HL-60 (cell line): ENCODE measurements around the gene KAZALD1.
A peak's percentile ranks its signal among the peaks of the same experiment; 100 is the strongest.

Source experiments
- DNase-seq, 2 experiments: peaks; one replicate each; pipeline ENCODE4 v3.0.0-alpha.2; 2010 to 2020; ENCODE audit warnings: low read depth in 1 of 2, low spot score in 1 of 2
- H3K27ac ChIP-seq: fragments of 250-450 bp; sonication (Bioruptor Pico); replicated peaks from 2 replicates; pipeline ENCODE4 v1.5.1; 2020; ENCODE audit warnings: mild to moderate bottlenecking, moderate library complexity
- H3K27me3 ChIP-seq: fragments of 250-450 bp; sonication (Bioruptor Pico); 2 replicates; pipeline ENCODE4 v1.5.1; 2021; ENCODE audit warnings: mild to moderate bottlenecking, moderate library complexity; ENCODE audit not compliant: insufficient read depth, poor library complexity, severe bottlenecking
- H3K4me3 ChIP-seq: replicated peaks from 2 replicates; pipeline ENCODE4 v1.5.1; 2011; ENCODE audit warnings: mild to moderate bottlenecking, control low read depth, low read length; ENCODE audit not compliant: insufficient read depth
- CTCF ChIP-seq: IDR thresholded peaks from one replicate; pipeline ENCODE4 v1.5.1; 2011; ENCODE audit warnings: low read length, control low read depth, inconsistent platforms; ENCODE audit not compliant: insufficient read depth
- GABPA ChIP-seq: IDR thresholded peaks from 2 replicates; pipeline ENCODE4 v1.6.1; 2012; ENCODE audit warnings: low read depth
- POLR2AphosphoS5 ChIP-seq: IDR thresholded peaks from 2 replicates; pipeline ENCODE4 v1.6.1; 2012; ENCODE audit warnings: low read depth
- SPI1 ChIP-seq: IDR thresholded peaks from 2 replicates; pipeline ENCODE4 v1.6.1; 2012; ENCODE audit warnings: low read depth, mild to moderate bottlenecking, borderline replicate concordance
- TF ChIP-seq, protein P1 (sequence below): IDR thresholded peaks from 2 replicates; pipeline ENCODE4 v1.6.1; 2012; ENCODE audit warnings: low read depth; ENCODE audit not compliant: insufficient replicate concordance

Gene KAZALD1

DNA sequence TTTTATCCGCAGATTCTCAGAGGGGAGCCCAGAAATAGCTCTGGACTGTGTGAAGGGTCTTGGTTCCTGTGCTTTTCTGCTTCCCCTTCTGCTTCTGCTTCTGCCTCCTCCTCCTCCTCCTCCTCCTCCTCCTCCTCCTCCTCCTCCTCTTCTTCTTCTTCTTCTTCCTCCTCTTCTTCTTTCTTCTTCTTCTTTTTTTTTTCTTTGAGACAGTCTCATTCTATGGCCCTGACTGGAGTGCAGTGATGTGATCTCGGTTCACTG, 42.4 kb upstream of the KAZALD1 start:
- Histone ChIP-seq H3K4me3 (no peak overlapping the region), H3K27me3 (no peaks in the 10 kb centered on the region), H3K27ac (peak overlapping the region; percentile 21; the same call in 1 of the 2 replicates)
- no peak for TF ChIP-seq GABPA
- TF ChIP-seq SPI1: no peak
- TF ChIP-seq, protein P1, sequence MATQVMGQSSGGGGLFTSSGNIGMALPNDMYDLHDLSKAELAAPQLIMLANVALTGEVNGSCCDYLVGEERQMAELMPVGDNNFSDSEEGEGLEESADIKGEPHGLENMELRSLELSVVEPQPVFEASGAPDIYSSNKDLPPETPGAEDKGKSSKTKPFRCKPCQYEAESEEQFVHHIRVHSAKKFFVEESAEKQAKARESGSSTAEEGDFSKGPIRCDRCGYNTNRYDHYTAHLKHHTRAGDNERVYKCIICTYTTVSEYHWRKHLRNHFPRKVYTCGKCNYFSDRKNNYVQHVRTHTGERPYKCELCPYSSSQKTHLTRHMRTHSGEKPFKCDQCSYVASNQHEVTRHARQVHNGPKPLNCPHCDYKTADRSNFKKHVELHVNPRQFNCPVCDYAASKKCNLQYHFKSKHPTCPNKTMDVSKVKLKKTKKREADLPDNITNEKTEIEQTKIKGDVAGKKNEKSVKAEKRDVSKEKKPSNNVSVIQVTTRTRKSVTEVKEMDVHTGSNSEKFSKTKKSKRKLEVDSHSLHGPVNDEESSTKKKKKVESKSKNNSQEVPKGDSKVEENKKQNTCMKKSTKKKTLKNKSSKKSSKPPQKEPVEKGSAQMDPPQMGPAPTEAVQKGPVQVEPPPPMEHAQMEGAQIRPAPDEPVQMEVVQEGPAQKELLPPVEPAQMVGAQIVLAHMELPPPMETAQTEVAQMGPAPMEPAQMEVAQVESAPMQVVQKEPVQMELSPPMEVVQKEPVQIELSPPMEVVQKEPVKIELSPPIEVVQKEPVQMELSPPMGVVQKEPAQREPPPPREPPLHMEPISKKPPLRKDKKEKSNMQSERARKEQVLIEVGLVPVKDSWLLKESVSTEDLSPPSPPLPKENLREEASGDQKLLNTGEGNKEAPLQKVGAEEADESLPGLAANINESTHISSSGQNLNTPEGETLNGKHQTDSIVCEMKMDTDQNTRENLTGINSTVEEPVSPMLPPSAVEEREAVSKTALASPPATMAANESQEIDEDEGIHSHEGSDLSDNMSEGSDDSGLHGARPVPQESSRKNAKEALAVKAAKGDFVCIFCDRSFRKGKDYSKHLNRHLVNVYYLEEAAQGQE: no peak
- no peak for TF ChIP-seq POLR2AphosphoS5
- TF ChIP-seq CTCF: no peak
- peak in 1 of 2 experiments; percentile 55 for DNase-seq

DNA sequence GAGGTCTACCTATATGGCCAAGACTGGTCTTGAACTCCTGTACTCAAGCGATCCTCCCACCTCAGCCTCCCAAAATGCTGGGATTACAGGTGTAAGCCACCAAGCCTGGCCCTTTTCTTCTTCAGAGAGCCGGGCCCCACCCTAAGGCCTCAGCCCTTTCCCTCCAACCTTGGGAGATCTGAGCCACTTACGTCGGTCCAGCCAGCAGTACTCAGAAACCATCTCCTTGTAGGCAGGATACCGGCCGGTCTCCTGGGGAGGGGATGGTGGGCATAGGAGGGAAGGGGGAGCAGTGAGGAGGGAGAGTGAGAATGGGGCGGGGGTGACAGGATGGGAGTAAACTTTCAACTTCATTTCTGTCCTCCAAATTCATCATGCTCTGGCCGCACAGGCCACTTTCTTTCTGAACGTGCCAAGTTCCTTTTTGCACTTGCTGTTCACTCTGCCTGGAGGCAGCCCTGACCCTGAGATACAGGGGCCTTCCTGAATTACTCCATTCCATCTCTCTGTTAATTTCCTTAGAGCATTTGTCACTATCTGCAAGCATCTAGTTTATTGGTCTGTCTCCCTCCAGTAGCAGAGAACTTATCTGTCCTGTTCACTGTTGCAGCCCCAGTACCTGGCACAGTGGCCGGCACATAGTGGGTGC, 41.2 kb upstream of the KAZALD1 start:
- TF ChIP-seq, protein P1: no peak
- TF ChIP-seq CTCF: no peak
- TF ChIP-seq SPI1: no peak
- TF ChIP-seq POLR2AphosphoS5: no peak
- TF ChIP-seq GABPA: no peak
- Histone ChIP-seq H3K27ac (no peak overlapping the region), H3K27me3 (no peaks in the 10 kb centered on the region), H3K4me3 (no peak overlapping the region)
- no peak for DNase-seq

DNA sequence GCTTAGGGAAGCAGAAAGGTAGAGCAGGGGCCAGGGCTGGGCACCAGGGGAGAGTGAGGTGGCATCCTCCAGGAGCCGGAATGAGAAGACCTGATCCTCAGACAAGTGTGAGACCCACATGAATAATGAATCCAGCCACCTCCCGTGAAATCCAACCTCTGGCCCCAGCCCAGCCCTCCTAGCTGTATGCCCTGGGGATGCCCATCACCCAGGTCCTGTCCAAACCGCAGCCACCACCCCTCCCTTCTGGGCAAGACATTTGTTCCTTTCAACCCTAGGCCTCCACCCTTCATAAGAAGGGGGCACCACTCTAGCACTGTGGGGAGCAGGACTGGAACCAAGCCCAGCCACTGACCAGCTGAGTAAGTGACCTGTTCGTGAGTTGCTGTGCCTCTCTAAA, 40.5 kb upstream of the KAZALD1 start:
- TF ChIP-seq GABPA: no peak
- no peak for TF ChIP-seq CTCF
- TF ChIP-seq SPI1: no peak
- no peak for TF ChIP-seq POLR2AphosphoS5
- TF ChIP-seq, protein P1: no peak
- Histone ChIP-seq H3K27me3 (no peaks in the 10 kb centered on the region), H3K27ac (no peak overlapping the region), H3K4me3 (no peak overlapping the region)
- DNase-seq: no peak
